Measurements from ENCODE around the gene LTB4R.

DNA sequence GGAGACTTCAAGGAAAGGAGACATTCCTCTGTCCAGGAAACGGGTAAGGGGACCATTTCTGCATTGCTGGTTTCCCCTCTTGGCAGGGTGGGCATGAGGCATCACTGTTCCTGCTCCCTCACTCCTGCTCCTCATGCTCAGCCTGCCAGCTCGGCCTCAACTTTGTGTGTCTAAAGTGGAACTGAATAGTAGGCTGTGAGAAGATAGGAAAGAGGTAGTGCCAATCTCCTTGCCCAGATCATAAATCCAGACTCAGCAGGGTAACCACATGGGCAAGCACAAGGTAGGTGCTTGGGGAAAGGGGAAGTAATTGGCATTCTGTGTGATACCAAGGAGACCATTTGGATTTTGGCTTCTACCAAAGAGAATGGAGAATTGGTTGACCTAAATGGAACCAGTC, 2.6 kb downstream of the LTB4R start:
- TF ChIP-seq, protein P1, sequence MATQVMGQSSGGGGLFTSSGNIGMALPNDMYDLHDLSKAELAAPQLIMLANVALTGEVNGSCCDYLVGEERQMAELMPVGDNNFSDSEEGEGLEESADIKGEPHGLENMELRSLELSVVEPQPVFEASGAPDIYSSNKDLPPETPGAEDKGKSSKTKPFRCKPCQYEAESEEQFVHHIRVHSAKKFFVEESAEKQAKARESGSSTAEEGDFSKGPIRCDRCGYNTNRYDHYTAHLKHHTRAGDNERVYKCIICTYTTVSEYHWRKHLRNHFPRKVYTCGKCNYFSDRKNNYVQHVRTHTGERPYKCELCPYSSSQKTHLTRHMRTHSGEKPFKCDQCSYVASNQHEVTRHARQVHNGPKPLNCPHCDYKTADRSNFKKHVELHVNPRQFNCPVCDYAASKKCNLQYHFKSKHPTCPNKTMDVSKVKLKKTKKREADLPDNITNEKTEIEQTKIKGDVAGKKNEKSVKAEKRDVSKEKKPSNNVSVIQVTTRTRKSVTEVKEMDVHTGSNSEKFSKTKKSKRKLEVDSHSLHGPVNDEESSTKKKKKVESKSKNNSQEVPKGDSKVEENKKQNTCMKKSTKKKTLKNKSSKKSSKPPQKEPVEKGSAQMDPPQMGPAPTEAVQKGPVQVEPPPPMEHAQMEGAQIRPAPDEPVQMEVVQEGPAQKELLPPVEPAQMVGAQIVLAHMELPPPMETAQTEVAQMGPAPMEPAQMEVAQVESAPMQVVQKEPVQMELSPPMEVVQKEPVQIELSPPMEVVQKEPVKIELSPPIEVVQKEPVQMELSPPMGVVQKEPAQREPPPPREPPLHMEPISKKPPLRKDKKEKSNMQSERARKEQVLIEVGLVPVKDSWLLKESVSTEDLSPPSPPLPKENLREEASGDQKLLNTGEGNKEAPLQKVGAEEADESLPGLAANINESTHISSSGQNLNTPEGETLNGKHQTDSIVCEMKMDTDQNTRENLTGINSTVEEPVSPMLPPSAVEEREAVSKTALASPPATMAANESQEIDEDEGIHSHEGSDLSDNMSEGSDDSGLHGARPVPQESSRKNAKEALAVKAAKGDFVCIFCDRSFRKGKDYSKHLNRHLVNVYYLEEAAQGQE (IDR thresholded peaks at IDR 0.05; ENCODE audit: low read depth), result no peak
- TF ChIP-seq, protein P2, sequence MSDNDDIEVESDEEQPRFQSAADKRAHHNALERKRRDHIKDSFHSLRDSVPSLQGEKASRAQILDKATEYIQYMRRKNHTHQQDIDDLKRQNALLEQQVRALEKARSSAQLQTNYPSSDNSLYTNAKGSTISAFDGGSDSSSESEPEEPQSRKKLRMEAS (IDR thresholded peaks at IDR 0.05), result no peak
- TF ChIP-seq EP300 (IDR thresholded peaks at IDR 0.05; ENCODE audit: borderline replicate concordance) (no peak), ZBTB7A (IDR thresholded peaks at IDR 0.05; ENCODE audit: low read depth) (no peak), NFIC (IDR thresholded peaks at IDR 0.05) (no peak), CREB1 (IDR thresholded peaks at IDR 0.05; ENCODE audit: low read depth) (no peak)
- TF ChIP-seq, protein P3, sequence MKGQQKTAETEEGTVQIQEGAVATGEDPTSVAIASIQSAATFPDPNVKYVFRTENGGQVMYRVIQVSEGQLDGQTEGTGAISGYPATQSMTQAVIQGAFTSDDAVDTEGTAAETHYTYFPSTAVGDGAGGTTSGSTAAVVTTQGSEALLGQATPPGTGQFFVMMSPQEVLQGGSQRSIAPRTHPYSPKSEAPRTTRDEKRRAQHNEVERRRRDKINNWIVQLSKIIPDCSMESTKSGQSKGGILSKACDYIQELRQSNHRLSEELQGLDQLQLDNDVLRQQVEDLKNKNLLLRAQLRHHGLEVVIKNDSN (IDR thresholded peaks at IDR 0.05), result no peak

All from Ishikawa (cell line).